Aorta (tissue), 5 donors: ENCODE measurements around the gene CRACR2A. TPM values are rescaled to one million over a fixed set of nuclear protein-coding genes. Genes with fewer than 3 reads are reported as not detected.

Experiments used
- ATAC-seq: fragments of 200-7000 bp; cut with Tn5 transposase; one replicate; pipeline ENCODE4 v1.9.1; 2022; ENCODE audit warnings: moderate library complexity; ENCODE audit not compliant: low FRiP score
- DNase-seq, 2 donors: peaks; one replicate each; pipeline ENCODE4 v3.0.0-alpha.2; 2020
- H3K27ac ChIP-seq, 2 donors: one replicate each; pipeline ENCODE4 v1.5.1; 2013; ENCODE audit warnings: low read length in 2 of 2, mild to moderate bottlenecking in 2 of 2, moderate library complexity in 2 of 2, control low read depth in 1 of 2, inconsistent platforms in 1 of 2, low read depth in 1 of 2
- H3K27me3 ChIP-seq, 2 donors: one replicate each; pipeline ENCODE4 v1.6.1; 2013; ENCODE audit warnings: control low read depth in 1 of 2, low read length in 1 of 2, mild to moderate bottlenecking in 1 of 2, moderate library complexity in 1 of 2; ENCODE audit not compliant: insufficient read depth in 2 of 2, control insufficient read depth in 1 of 2
- H3K36me3 ChIP-seq, 2 donors: one replicate each; pipeline ENCODE4 v1.6.1; 2013; ENCODE audit warnings: control low read depth in 1 of 2, low read length in 1 of 2, mild to moderate bottlenecking in 1 of 2; ENCODE audit not compliant: insufficient read depth in 2 of 2, control insufficient read depth in 1 of 2
- H3K4me1 ChIP-seq, 2 donors: one replicate each; pipeline ENCODE4 v1.6.1; 2013; ENCODE audit warnings: low read length in 2 of 2, control low read depth in 1 of 2, mild to moderate bottlenecking in 1 of 2, moderate library complexity in 1 of 2; ENCODE audit not compliant: insufficient read depth in 2 of 2, control insufficient read depth in 1 of 2
- H3K4me3 ChIP-seq, 2 donors: one replicate each; pipeline ENCODE4 v1.5.1; 2013; ENCODE audit warnings: low read length in 2 of 2, control low read depth in 1 of 2, mild to moderate bottlenecking in 1 of 2
- H3K9me3 ChIP-seq: one replicate; pipeline ENCODE4 v1.6.1; 2013; ENCODE audit warnings: mild to moderate bottlenecking, low read length; ENCODE audit not compliant: control insufficient read depth
- WGBS, 2 donors: extraction: QIAGEN DNeasy Blood & Tissue Kit; methylation state at CpG; one replicate each; pipeline ENCODE4 v1.1.7; 2013; 5-methylcytosine and 5-hydroxymethylcytosine counted together
- intact Hi-C, 2 donors: fragments of 100-400 bp; cut with DNase I; formaldehyde crosslinking; loops; one replicate each; pipeline versions ENCODE4 v1.14.2 to v1.15.0; 2022
- polyA plus RNA-seq, 2 donors: library from polyadenylated mRNA; stranded (reverse); fragments of 200-250 nt; gene quantifications; one replicate each; pipeline ENCODE4 v1.2.3, GENCODE V29; 2013
- total RNA-seq, 2 donors: library from RNA; stranded (reverse); fragmentation: NEBNext Ultra II Directional; extraction: Animal tissue kit (Norgen Biotek cat#: 25700); gene quantifications; one replicate each; pipeline ENCODE4 v1.2.1, GENCODE V29; 2021
- donor health status: healthy with polysubstance abuse.
- donor health status: Bipolar disorder and iron deficiency.
- donor health status: DM: no; HTN: no; CAD: no.
- donor health status: DM: no; HTN: no; CAD: no.
- donor health status: DM: yes; HTN: yes; CAD: no.

The CRACR2A gene
- total and polyA plus RNA-seq, 4 donors: 0.49 to 6.9 (median 4.2) TPM

GRCh38 chr12:3605692-3606091 lies 147.2 kb downstream of the CRACR2A start:
- WGBS, 2 donors: 77 to 82% methylated on average over 6 of the region's 6 CpGs
- no peaks in the 10 kb centered on the region for H3K27me3 ChIP-seq
- H3K36me3 ChIP-seq: no peaks in the 10 kb centered on the region
- no peaks in the 10 kb centered on the region for H3K9me3 ChIP-seq
- no peak overlapping the region for H3K27ac ChIP-seq
- H3K4me1 ChIP-seq: no peaks in the 10 kb centered on the region
- H3K4me3 ChIP-seq: no peak overlapping the region
- DNase-seq: no peak
- ATAC-seq: no peak
- intact Hi-C loops: no loop called here

- DNase-seq: peak; percentile 72 to 80
Observed at GRCh38 chr12:3604748-3605586, 147.9 kb downstream of the CRACR2A start.

GRCh38 chr12:3604286-3604685 lies 148.6 kb downstream of the CRACR2A start:
- 73 to 80% methylated on average over 6 of the region's 6 CpGs for WGBS, 2 donors
- Histone ChIP-seq H3K4me3 (no peak overlapping the region), H3K27ac (no peak overlapping the region), H3K9me3 (no peaks in the 10 kb centered on the region), H3K27me3 (no peaks in the 10 kb centered on the region), H3K36me3 (no peaks in the 10 kb centered on the region), H3K4me1 (no peaks in the 10 kb centered on the region)
- DNase-seq (peak in 1 of 2 donors; percentile 49), ATAC-seq (no peak)
- intact Hi-C loops: no loop called here

More at GRCh38 chr12:3604748-3605586, 147.9 kb downstream of the CRACR2A start:
- 8 to 14% methylated on average over 13 of the region's 13 CpGs for WGBS, 2 donors
- no peaks in the 10 kb centered on the region for H3K4me1 ChIP-seq
- no peaks in the 10 kb centered on the region for H3K9me3 ChIP-seq
- ATAC-seq: no peak
- no peaks in the 10 kb centered on the region for H3K36me3 ChIP-seq
- no peaks in the 10 kb centered on the region for H3K27me3 ChIP-seq
- no peak overlapping the region for H3K27ac ChIP-seq
- intact Hi-C loops: no loop called here
- H3K4me3 ChIP-seq: no peak overlapping the region

- WGBS, 2 donors: 81 to 88% methylated on average over 7 of the region's 7 CpGs
- no peaks in the 10 kb centered on the region for H3K9me3 ChIP-seq
- no peaks in the 10 kb centered on the region for H3K4me1 ChIP-seq
- no peaks in the 10 kb centered on the region for H3K36me3 ChIP-seq
- no peak overlapping the region for H3K4me3 ChIP-seq
- intact Hi-C loops: no loop called here
- H3K27ac ChIP-seq: no peak overlapping the region
- peak in 1 of 2 donors; percentile 52 for DNase-seq
- no peaks in the 10 kb centered on the region for H3K27me3 ChIP-seq
- ATAC-seq: no peak
Observed at GRCh38 chr12:3603576-3603975, 149.3 kb downstream of the CRACR2A start.

GRCh38 chr12:3602488-3602887 lies 150.4 kb downstream of the CRACR2A start:
- Histone ChIP-seq H3K36me3 (no peaks in the 10 kb centered on the region), H3K27me3 (no peaks in the 10 kb centered on the region), H3K4me3 (no peak overlapping the region), H3K4me1 (no peaks in the 10 kb centered on the region), H3K27ac (no peak overlapping the region), H3K9me3 (no peaks in the 10 kb centered on the region)
- DNase-seq (peak in 1 of 2 donors; percentile 57), ATAC-seq (no peak)
- intact Hi-C loops: no loop called here
- WGBS, 2 donors: 75 to 85% methylated on average over 11 of the region's 11 CpGs

GRCh38 chr12:3601461-3602150 lies 151.3 kb downstream of the CRACR2A start:
- no peaks in the 10 kb centered on the region for H3K9me3 ChIP-seq
- 77 to 82% methylated on average over 23 of the region's 23 CpGs for WGBS, 2 donors

GRCh38 chr12:3600951-3601350 lies 152.0 kb downstream of the CRACR2A start:
- ATAC-seq (no peak), DNase-seq (peak in 1 of 2 donors; percentile 38)
- H3K36me3 ChIP-seq: no peaks in the 10 kb centered on the region
- no peak overlapping the region for H3K4me3 ChIP-seq
- H3K27ac ChIP-seq: no peak overlapping the region
- H3K27me3 ChIP-seq: no peaks in the 10 kb centered on the region
- no peaks in the 10 kb centered on the region for H3K4me1 ChIP-seq
- WGBS, 2 donors: 83 to 88% methylated on average over 7 of the region's 7 CpGs
- intact Hi-C loops: no loop called here
- no peaks in the 10 kb centered on the region for H3K9me3 ChIP-seq

More at GRCh38 chr12:3601461-3602150, 151.3 kb downstream of the CRACR2A start:
- Histone ChIP-seq H3K4me1 (no peaks in the 10 kb centered on the region), H3K4me3 (no peak overlapping the region), H3K27me3 (no peaks in the 10 kb centered on the region), H3K36me3 (no peaks in the 10 kb centered on the region), H3K27ac (no peak overlapping the region)
- DNase-seq (peak in 1 of 2 donors; percentile 65), ATAC-seq (no peak)
- intact Hi-C loops: no loop called here

GRCh38 chr12:3600039-3600720 lies 152.7 kb downstream of the CRACR2A start:
- Histone ChIP-seq H3K36me3 (no peaks in the 10 kb centered on the region), H3K27me3 (no peaks in the 10 kb centered on the region), H3K27ac (no peak overlapping the region), H3K4me1 (no peaks in the 10 kb centered on the region), H3K4me3 (no peak overlapping the region), H3K9me3 (no peaks in the 10 kb centered on the region)
- DNase-seq (peak in 1 of 2 donors; percentile 13), ATAC-seq (no peak)
- intact Hi-C loops: no loop called here
- WGBS, 2 donors: 62 to 64% methylated on average over 14 of the region's 14 CpGs
